IMR-90 (cell line): ENCODE measurements around the gene RNGTT.

Experiments
- BHLHE40 ChIP-seq: fragments of 150-350 bp; IDR thresholded peaks from 2 replicates; pipeline ENCODE4 v1.6.1; 2016; ENCODE audit warnings: mild to moderate bottlenecking, low read depth, low read length
- CEBPB ChIP-seq: IDR thresholded peaks from 2 replicates; pipeline ENCODE4 v1.6.1; 2012; ENCODE audit warnings: low read depth, low read length, improper control_type of control experiment
- CHD1 ChIP-seq: IDR thresholded peaks from 2 replicates; pipeline ENCODE4 v1.6.1; 2012; ENCODE audit warnings: low read depth, low read length, improper control_type of control experiment
- CTCF ChIP-seq: conservative IDR thresholded peaks from 2 replicates; pipeline ENCODE4 v1.5.1; 2012; ENCODE audit warnings: mild to moderate bottlenecking, low read depth, low read length, improper control_type of control experiment
- ELK1 ChIP-seq: fragments of 150-350 bp; IDR thresholded peaks from 2 replicates; pipeline ENCODE4 v1.6.1; 2016; ENCODE audit warnings: low read depth, mild to moderate bottlenecking, low read length, moderate library complexity, borderline replicate concordance
- MAFK ChIP-seq: IDR thresholded peaks from 2 replicates; pipeline ENCODE4 v1.6.1; 2012; ENCODE audit warnings: low read depth, low read length, improper control_type of control experiment
- POLR2A ChIP-seq: IDR thresholded peaks from 2 replicates; pipeline ENCODE4 v1.6.1; 2012; ENCODE audit warnings: mild to moderate bottlenecking, low read depth, low read length
- RAD21 ChIP-seq: IDR thresholded peaks from 2 replicates; pipeline ENCODE4 v1.6.1; 2012; ENCODE audit warnings: low read length, improper control_type of control experiment
- RCOR1 ChIP-seq: IDR thresholded peaks from 2 replicates; pipeline ENCODE4 v1.6.1; 2012; ENCODE audit warnings: mild to moderate bottlenecking, low read length, improper control_type of control experiment; ENCODE audit not compliant: insufficient replicate concordance
- SMC3 ChIP-seq: fragments of 150-350 bp; IDR thresholded peaks from 2 replicates; pipeline ENCODE4 v1.6.1; 2016; ENCODE audit warnings: low read depth, mild to moderate bottlenecking, antibody characterized with exemption, low read length, moderate library complexity

GRCh38 chr6:88808381-88808780 lies 155.0 kb downstream of the RNGTT start:
- TF ChIP-seq CTCF (no peak), MAFK (no peak), CEBPB (no peak), SMC3 (no peak), CHD1 (no peak), BHLHE40 (no peak), ELK1 (no peak), POLR2A (no peak), RAD21 (no peak), RCOR1 (no peak)
